Prostate gland (tissue), 2 donors: Measurements from ENCODE around the gene FAM209B.

Source experiments
- POLR2AphosphoS5 ChIP-seq: sonication (generic); formaldehyde crosslinking; IDR thresholded peaks from one replicate; pipeline ENCODE4 v1.6.1; 2017; ENCODE audit warnings: antibody characterized with exemption
- TF ChIP-seq, protein P1 (sequence below), 4 experiments: fragments of 200-600 bp in 2 of 4; fragments of 450-650 bp in 2 of 4; sonication (generic) in 2 of 4; IDR thresholded peaks; 1 replicate in 3 of 4; 2 replicates in 1 of 4; pipeline ENCODE4 v1.5.1; 2016 to 2019; ENCODE audit warnings: antibody characterized with exemption in 4 of 4, mild to moderate bottlenecking in 2 of 4, moderate library complexity in 2 of 4

DNA sequence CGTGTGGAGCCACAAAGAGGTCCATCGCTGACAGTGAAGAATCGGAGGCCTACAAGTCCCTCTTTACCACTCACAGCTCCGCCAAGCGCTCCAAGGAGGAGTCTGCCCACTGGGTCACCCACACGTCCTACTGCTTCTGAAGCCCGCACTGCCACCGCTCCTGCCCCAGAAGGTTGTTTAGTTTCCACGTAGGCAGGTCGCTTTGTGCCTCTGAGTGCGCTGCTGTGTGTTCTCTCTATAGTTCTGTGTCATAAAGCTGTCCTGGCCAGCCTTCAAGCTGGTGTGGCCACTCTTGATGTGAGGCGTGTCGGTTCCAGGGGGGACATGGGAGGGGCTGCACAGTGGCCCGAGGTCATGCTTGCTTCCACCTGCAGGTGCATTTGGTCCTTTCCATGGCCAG, 14.9 kb upstream of the FAM209B start:
- TF ChIP-seq, protein P1, sequence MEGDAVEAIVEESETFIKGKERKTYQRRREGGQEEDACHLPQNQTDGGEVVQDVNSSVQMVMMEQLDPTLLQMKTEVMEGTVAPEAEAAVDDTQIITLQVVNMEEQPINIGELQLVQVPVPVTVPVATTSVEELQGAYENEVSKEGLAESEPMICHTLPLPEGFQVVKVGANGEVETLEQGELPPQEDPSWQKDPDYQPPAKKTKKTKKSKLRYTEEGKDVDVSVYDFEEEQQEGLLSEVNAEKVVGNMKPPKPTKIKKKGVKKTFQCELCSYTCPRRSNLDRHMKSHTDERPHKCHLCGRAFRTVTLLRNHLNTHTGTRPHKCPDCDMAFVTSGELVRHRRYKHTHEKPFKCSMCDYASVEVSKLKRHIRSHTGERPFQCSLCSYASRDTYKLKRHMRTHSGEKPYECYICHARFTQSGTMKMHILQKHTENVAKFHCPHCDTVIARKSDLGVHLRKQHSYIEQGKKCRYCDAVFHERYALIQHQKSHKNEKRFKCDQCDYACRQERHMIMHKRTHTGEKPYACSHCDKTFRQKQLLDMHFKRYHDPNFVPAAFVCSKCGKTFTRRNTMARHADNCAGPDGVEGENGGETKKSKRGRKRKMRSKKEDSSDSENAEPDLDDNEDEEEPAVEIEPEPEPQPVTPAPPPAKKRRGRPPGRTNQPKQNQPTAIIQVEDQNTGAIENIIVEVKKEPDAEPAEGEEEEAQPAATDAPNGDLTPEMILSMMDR (IDR thresholded peaks at IDR 0.05) = no peak
- TF ChIP-seq POLR2AphosphoS5 = no peak
